K562 (cell line): ENCODE data around the gene SPATS2L. TPM values are rescaled to one million over a fixed set of nuclear protein-coding genes. Genes with fewer than 3 reads are reported as not detected.
A peak's percentile ranks its signal among the peaks of the same experiment; 100 is the strongest.

Experiments
- ATF3 ChIP-seq, 2 experiments: fragments of 450-650 bp in 1 of 2; sonication (generic) in 1 of 2; formaldehyde crosslinking in 1 of 2; IDR thresholded peaks in 1 of 2; conservative IDR thresholded peaks in 1 of 2; 2 replicates each; pipeline versions ENCODE4 v1.6.1 to v1.8.1; 2016 to 2023; ENCODE audit warnings: mild to moderate bottlenecking in 2 of 2, moderate library complexity in 2 of 2, inconsistent platforms in 1 of 2, missing genetic modification reagents in 1 of 2
- ATF7 ChIP-seq: fragments of 450-650 bp; IDR thresholded peaks from 2 replicates; pipeline ENCODE4 v1.7.1; 2014; ENCODE audit warnings: mild to moderate bottlenecking, moderate library complexity
- CBFA2T3 ChIP-seq: fragments of 450-650 bp; IDR thresholded peaks from 2 replicates; pipeline ENCODE4 v1.6.1; 2017
- FOSL1 ChIP-seq: fragments of 200-800 bp; sonication (Bioruptor generic); conservative IDR thresholded peaks from 2 replicates; pipeline ENCODE4 v1.6.1; 2016; ENCODE audit warnings: missing genetic modification characterization, missing compliant biosample characterization
- HDAC3 ChIP-seq: fragments of 450-650 bp; IDR thresholded peaks from 2 replicates; pipeline ENCODE4 v1.6.1; 2018; ENCODE audit warnings: borderline replicate concordance, mild to moderate bottlenecking, moderate library complexity; ENCODE audit not compliant: partially characterized antibody
- IFI16 ChIP-seq: fragments of 250-450 bp; sonication (Bioruptor Pico); IDR thresholded peaks from 2 replicates; pipeline ENCODE4 v2.1.2; 2022; ENCODE audit warnings: mild to moderate bottlenecking, inconsistent platforms
- JUND ChIP-seq, 2 experiments: IDR thresholded peaks; 2 replicates in 1 of 2; 3 replicates in 1 of 2; pipeline ENCODE4 v1.6.1; 2011; ENCODE audit warnings: borderline replicate concordance in 2 of 2, low read depth in 2 of 2, low read length in 2 of 2, improper control_type of control experiment in 1 of 2, missing biosample characterization in 1 of 2, missing genetic modification characterization in 1 of 2, missing genetic modification reagents in 1 of 2
- MBD2 ChIP-seq: sonication (generic); IDR thresholded peaks from 2 replicates; pipeline ENCODE4 v1.6.1; 2016; ENCODE audit warnings: low read depth, borderline replicate concordance
- NFIC ChIP-seq: fragments of 450-650 bp; IDR thresholded peaks from 2 replicates; pipeline ENCODE4 v1.6.1; 2017; ENCODE audit warnings: mild to moderate bottlenecking, inconsistent platforms
- PYGO2 ChIP-seq: fragments of 450-650 bp; IDR thresholded peaks from 2 replicates; pipeline ENCODE4 v1.6.1; 2016; ENCODE audit warnings: mild to moderate bottlenecking, missing genetic modification characterization, moderate library complexity, missing compliant biosample characterization
- RNF2 ChIP-seq: sonication (generic); IDR thresholded peaks from 2 replicates; pipeline ENCODE4 v1.6.1; 2016
- SETDB1 ChIP-seq: IDR thresholded peaks from one replicate; pipeline ENCODE4 v1.6.1; 2012; ENCODE audit warnings: low read length, control low read depth, inconsistent platforms
- SMARCC2 ChIP-seq: fragments of 450-650 bp; IDR thresholded peaks from 2 replicates; pipeline ENCODE4 v1.6.1; 2017; ENCODE audit warnings: antibody characterized with exemption, moderate library complexity, mild to moderate bottlenecking, low read depth
- SPI1 ChIP-seq: IDR thresholded peaks from 2 replicates; pipeline ENCODE4 v1.6.1; 2011; ENCODE audit warnings: low read depth, low read length, control low read depth, borderline replicate concordance
- TAF9B ChIP-seq: fragments of 450-650 bp; IDR thresholded peaks from 2 replicates; pipeline ENCODE4 v1.6.1; 2018; ENCODE audit warnings: mild to moderate bottlenecking; ENCODE audit not compliant: partially characterized antibody
- ZFP1 ChIP-seq: fragments of 450-650 bp; formaldehyde crosslinking; IDR thresholded peaks from 2 replicates; pipeline ENCODE4 v1.4.0; 2020; ENCODE audit warnings: mild to moderate bottlenecking, mixed read lengths
- ZNF124 ChIP-seq: sonication (generic); formaldehyde crosslinking; IDR thresholded peaks from 2 replicates; pipeline ENCODE4 v1.8.1; 2022; ENCODE audit warnings: missing genetic modification reagents
- ZNF354B ChIP-seq: fragments of 250-450 bp; sonication (Bioruptor Pico); IDR thresholded peaks from 2 replicates; pipeline ENCODE4 v1.4.0; 2020
- polyA plus RNA-seq, 8 experiments: library from polyadenylated mRNA; depleted of rRNA in 4 of 8; stranded (reverse) in 5 of 8; unstranded in 3 of 8; fragments of >200 nt; fragmentation: Nextera tagmentation in 2 of 8; fragmentation: Illumina TruSeq in 1 of 8; extraction: Ambion mirVana in 2 of 8; extraction: Trizol in 1 of 8; gene quantifications; 2 replicates each; pipeline versions ENCODE4 v1.2.1 to v1.2.3, GENCODE V29; 2011 to 2014; ENCODE audit warnings: inconsistent platforms in 1 of 8, missing spikeins in 1 of 8
- total RNA-seq, 7 experiments: library from RNA; depleted of rRNA in 6 of 7; stranded (reverse); fragments of >200 nt in 6 of 7; fragmentation: Illumina TruSeq in 2 of 7; extraction: Trizol in 2 of 7; gene quantifications; 2 replicates each; pipeline versions ENCODE4 v1.2.1 to v1.2.3, GENCODE V29; 2011 to 2021; ENCODE audit warnings: low replicate concordance in 1 of 7
- TF ChIP-seq, protein P1 (sequence below), 2 experiments: fragments of 450-650 bp in 1 of 2; sonication (generic) in 1 of 2; formaldehyde crosslinking; conservative IDR thresholded peaks; 2 replicates each; pipeline versions ENCODE4 v1.4.0 to v1.8.1; 2020 to 2022; ENCODE audit warnings: mild to moderate bottlenecking in 1 of 2, missing genetic modification reagents in 1 of 2
- TF ChIP-seq, protein P2 (sequence below): fragments of 450-650 bp; IDR thresholded peaks from 2 replicates; pipeline ENCODE4 v1.6.1; 2016; ENCODE audit warnings: mild to moderate bottlenecking
- TF ChIP-seq, protein P3 (sequence below): sonication (generic); formaldehyde crosslinking; IDR thresholded peaks from 2 replicates; pipeline ENCODE4 v1.5.0; 2020; ENCODE audit warnings: missing genetic modification reagents
- TF ChIP-seq, protein P4 (sequence below), 3 experiments: fragments of 200-800 bp in 1 of 3; sonication (Bioruptor generic) in 1 of 3; sonication (generic) in 1 of 3; formaldehyde crosslinking in 1 of 3; IDR thresholded peaks; 2 replicates each; pipeline versions ENCODE4 v1.6.1 to v1.8.0; 2016 to 2022; ENCODE audit warnings: mild to moderate bottlenecking in 2 of 3, missing compliant biosample characterization in 2 of 3, missing genetic modification characterization in 2 of 3, missing genetic modification reagents in 1 of 3

The SPATS2L gene
- total and polyA plus RNA-seq, 9 of the 15 experiments (the other 6 are each of a cell fraction or from before 2014, with no cell fraction given), result 11.3 to 41.5 (median 24.9) TPM

DNA sequence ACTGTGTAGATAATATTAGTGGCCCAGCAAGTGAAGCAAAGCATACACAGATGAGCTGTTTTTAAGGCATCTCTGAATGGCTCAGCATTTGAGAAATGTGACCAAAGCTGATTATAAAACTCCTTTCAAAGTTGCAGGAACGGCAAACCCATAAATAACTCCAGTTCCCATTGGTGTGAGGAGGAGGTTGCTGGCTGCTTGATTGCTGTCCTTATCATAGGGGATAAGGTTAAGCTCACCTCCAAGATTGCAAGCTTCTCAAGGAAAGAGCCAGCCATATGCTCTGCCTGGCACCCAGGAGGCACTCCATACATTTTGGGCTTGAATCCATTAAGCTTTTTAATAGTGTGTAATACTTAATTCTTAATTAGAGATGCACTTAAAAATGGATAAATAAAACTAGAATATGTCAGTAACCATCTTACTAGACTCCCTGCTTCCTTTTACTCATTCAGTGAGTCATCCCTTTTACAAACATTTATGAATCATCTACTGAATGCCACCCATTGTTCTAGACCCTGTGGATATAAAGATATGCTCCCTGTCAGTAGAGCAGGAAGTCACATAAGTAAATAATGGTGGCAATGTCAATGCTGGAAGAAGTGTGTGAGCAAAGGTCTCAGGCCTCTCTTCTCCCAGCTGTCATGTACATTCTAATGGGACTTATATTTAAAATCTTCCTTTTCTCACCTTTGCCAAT, 99.3 kb downstream of the SPATS2L start (continued):
- TF ChIP-seq FOSL1 (tag) (peak; percentile 99), SMARCC2 (peak; percentile 94), IFI16 (CRISPR knock-in tag) (no peak), TAF9B (peak; percentile 42), ZNF354B (CRISPR knock-in tag) (no peak), ATF3 (IDR thresholded peaks at IDR 0.05) (peak; percentile 97), ATF3 (CRISPR knock-in tag; conservative IDR thresholded peaks at IDR 0.05) (peak; percentile 61; the same call in 1 of the 2 replicates), MBD2 (peak; percentile 46; the same call in 1 of the 2 replicates), RNF2 (peak; percentile 64), NFIC (peak; percentile 34; the same call in 1 of the 2 replicates), ZNF124 (CRISPR knock-in tag) (no peak), SETDB1 (no peak), CBFA2T3 (peak; percentile 86), JUND (IDR thresholded peaks at IDR 0.05; ENCODE audit: borderline replicate concordance, low read depth, low read length) (peak; percentile 91), JUND (tag; IDR thresholded peaks at IDR 0.05; ENCODE audit: borderline replicate concordance, low read depth, low read length) (peak; percentile 95), ATF7 (peak; percentile 58; the same call in 1 of the 2 replicates), HDAC3 (peak; percentile 60), PYGO2 (no peak), ZFP1 (no peak), SPI1 (peak; percentile 23; the same call in 1 of the 2 replicates)
- TF ChIP-seq, protein P1, sequence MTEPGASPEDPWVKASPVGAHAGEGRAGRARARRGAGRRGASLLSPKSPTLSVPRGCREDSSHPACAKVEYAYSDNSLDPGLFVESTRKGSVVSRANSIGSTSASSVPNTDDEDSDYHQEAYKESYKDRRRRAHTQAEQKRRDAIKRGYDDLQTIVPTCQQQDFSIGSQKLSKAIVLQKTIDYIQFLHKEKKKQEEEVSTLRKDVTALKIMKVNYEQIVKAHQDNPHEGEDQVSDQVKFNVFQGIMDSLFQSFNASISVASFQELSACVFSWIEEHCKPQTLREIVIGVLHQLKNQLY (CRISPR knock-in tag; conservative IDR thresholded peaks at IDR 0.05), result no peak
- TF ChIP-seq, protein P2, sequence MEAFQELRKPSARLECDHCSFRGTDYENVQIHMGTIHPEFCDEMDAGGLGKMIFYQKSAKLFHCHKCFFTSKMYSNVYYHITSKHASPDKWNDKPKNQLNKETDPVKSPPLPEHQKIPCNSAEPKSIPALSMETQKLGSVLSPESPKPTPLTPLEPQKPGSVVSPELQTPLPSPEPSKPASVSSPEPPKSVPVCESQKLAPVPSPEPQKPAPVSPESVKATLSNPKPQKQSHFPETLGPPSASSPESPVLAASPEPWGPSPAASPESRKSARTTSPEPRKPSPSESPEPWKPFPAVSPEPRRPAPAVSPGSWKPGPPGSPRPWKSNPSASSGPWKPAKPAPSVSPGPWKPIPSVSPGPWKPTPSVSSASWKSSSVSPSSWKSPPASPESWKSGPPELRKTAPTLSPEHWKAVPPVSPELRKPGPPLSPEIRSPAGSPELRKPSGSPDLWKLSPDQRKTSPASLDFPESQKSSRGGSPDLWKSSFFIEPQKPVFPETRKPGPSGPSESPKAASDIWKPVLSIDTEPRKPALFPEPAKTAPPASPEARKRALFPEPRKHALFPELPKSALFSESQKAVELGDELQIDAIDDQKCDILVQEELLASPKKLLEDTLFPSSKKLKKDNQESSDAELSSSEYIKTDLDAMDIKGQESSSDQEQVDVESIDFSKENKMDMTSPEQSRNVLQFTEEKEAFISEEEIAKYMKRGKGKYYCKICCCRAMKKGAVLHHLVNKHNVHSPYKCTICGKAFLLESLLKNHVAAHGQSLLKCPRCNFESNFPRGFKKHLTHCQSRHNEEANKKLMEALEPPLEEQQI, result peak; percentile 71; the same call in 1 of the 2 replicates
- TF ChIP-seq, protein P3, sequence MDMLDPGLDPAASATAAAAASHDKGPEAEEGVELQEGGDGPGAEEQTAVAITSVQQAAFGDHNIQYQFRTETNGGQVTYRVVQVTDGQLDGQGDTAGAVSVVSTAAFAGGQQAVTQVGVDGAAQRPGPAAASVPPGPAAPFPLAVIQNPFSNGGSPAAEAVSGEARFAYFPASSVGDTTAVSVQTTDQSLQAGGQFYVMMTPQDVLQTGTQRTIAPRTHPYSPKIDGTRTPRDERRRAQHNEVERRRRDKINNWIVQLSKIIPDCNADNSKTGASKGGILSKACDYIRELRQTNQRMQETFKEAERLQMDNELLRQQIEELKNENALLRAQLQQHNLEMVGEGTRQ (CRISPR knock-in tag), result no peak
- TF ChIP-seq, protein P4, sequence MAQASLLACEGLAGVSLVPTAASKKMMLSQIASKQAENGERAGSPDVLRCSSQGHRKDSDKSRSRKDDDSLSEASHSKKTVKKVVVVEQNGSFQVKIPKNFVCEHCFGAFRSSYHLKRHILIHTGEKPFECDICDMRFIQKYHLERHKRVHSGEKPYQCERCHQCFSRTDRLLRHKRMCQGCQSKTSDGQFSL (CRISPR knock-in tag; IDR thresholded peaks at IDR 0.05), result no peak
- TF ChIP-seq, protein P4 (tag; IDR thresholded peaks at IDR 0.05), result no peak
